Measurements from ENCODE around the gene PLA2R1.

Gene PLA2R1

GRCh38 chr2:160076241-160076640 is 13.8 kb upstream of the PLA2R1 start:
- no peaks in the 10 kb centered on the region; the same call in 1 of the 2 replicates for H3K9me3 ChIP-seq (ENCODE audit: insufficient read depth, low read depth, low read length)

DNA sequence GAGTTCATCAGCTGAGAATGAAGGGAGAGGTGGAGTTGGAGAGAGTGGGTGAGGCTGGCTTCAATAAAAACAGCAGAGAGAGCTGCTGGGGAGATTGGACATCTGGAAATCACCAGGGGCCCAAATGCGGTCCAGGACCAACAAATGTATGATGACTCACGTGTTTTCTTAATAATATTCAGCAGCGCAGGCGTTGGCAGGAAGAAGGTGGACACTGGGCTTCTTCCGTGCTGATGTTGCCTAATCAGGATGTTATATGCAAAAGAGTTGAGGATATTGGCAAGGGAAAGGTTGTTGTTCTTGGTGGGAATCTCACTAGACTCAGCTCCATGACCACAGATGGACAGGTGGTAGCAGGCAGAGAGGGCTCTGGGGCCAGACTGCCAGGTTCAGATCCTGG is 12.8 kb upstream of the PLA2R1 start:
- no peaks in the 10 kb centered on the region for H3K79me2 ChIP-seq (ENCODE audit: insufficient read depth, low read length)
- H3K4me2 ChIP-seq (ENCODE audit: low read depth, low read length, poor library complexity, severe bottlenecking): no peak overlapping the region
- TF ChIP-seq EZH2phosphoT487 (IDR thresholded peaks at IDR 0.05; ENCODE audit: borderline replicate concordance): no peak
- TF ChIP-seq CTCF (conservative IDR thresholded peaks at IDR 0.05; ENCODE audit: low read length): no peak
- no peaks in the 10 kb centered on the region for H3K36me3 ChIP-seq (ENCODE audit: insufficient read depth, low read length)
- no peaks in the 10 kb centered on the region for H4K20me1 ChIP-seq (ENCODE audit: insufficient read depth, low read length, poor library complexity, severe bottlenecking)
- no peak overlapping the region for H2AFZ ChIP-seq (ENCODE audit: low read length)
- H3F3A ChIP-seq (ENCODE audit: low read depth): peaks cover 9% of the 10 kb centered on the region
- no peaks in the 10 kb centered on the region; the same call in 1 of the 2 replicates for H3K9me3 ChIP-seq (ENCODE audit: insufficient read depth, low read depth, low read length)
- peaks cover 29% of the 10 kb centered on the region for H3K4me1 ChIP-seq (ENCODE audit: insufficient read depth, low read length, poor library complexity, severe bottlenecking)
- no peak overlapping the region for H3K4me3 ChIP-seq (ENCODE audit: low read length, poor library complexity, severe bottlenecking)
- H3K9ac ChIP-seq (ENCODE audit: low read depth, low read length, poor library complexity, severe bottlenecking): no peak overlapping the region
- H3K27me3 ChIP-seq (ENCODE audit: insufficient read depth, low read length, poor library complexity, severe bottlenecking): no peaks in the 10 kb centered on the region
- H3K9me2 ChIP-seq (replicated peaks; ENCODE audit: low read depth, low read length): no peaks in the 10 kb centered on the region

More at GRCh38 chr2:160076241-160076640, 13.8 kb upstream of the PLA2R1 start:
- no peak for TF ChIP-seq CTCF (conservative IDR thresholded peaks at IDR 0.05; ENCODE audit: low read length)
- TF ChIP-seq EZH2phosphoT487 (IDR thresholded peaks at IDR 0.05; ENCODE audit: borderline replicate concordance): no peak
- H3K27me3 ChIP-seq (ENCODE audit: insufficient read depth, low read length, poor library complexity, severe bottlenecking): no peaks in the 10 kb centered on the region
- H2AFZ ChIP-seq (ENCODE audit: low read length): peak overlapping the region; percentile 92; the same call in 1 of the 2 replicates
- H3K36me3 ChIP-seq (ENCODE audit: insufficient read depth, low read length): no peaks in the 10 kb centered on the region
- H3K79me2 ChIP-seq (ENCODE audit: insufficient read depth, low read length): no peaks in the 10 kb centered on the region
- no peaks in the 10 kb centered on the region for H4K20me1 ChIP-seq (ENCODE audit: insufficient read depth, low read length, poor library complexity, severe bottlenecking)
- H3F3A ChIP-seq (ENCODE audit: low read depth): peaks cover 9% of the 10 kb centered on the region
- H3K4me3 ChIP-seq (ENCODE audit: low read length, poor library complexity, severe bottlenecking): peak overlapping the region; percentile 71
- peak overlapping the region; percentile 94 for H3K4me2 ChIP-seq (ENCODE audit: low read depth, low read length, poor library complexity, severe bottlenecking)
- H3K9ac ChIP-seq (ENCODE audit: low read depth, low read length, poor library complexity, severe bottlenecking): peak overlapping the region; percentile 78
- peaks cover 29% of the 10 kb centered on the region for H3K4me1 ChIP-seq (ENCODE audit: insufficient read depth, low read length, poor library complexity, severe bottlenecking)
- no peaks in the 10 kb centered on the region for H3K9me2 ChIP-seq (replicated peaks; ENCODE audit: low read depth, low read length)

DNA sequence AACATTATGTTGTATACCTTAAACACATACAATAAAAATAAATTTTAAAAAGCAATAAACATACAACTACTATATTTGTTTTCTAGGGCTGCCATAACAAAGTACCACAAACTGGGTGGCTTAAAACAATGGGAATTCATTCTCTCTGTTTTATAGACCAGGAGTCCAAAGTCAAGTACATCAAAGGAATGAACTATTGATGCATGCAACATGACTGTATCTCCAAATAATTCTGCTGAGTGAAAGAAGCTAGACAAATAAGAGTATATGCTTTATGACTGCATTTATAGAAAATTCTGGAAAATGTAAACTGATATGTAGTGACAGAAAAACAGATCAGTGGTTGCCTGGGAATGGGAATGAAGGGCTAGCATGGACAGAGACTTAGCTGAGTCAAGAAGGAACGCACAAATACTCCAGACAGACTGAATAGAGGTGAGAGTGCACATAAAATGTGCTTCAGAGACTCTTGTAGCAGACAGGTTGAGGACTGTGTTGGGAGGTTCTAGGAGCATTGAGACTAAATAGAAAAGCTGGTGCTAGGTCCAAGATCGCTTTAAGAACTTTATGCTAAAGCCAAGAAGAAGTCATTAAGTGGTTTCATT is 11.0 kb upstream of the PLA2R1 start:
- H3K9me3 ChIP-seq (ENCODE audit: insufficient read depth, low read depth, low read length): peaks cover 4% of the 10 kb centered on the region; the same call in 1 of the 2 replicates
- H3K9ac ChIP-seq (ENCODE audit: low read depth, low read length, poor library complexity, severe bottlenecking): no peak overlapping the region
- no peak for TF ChIP-seq CTCF (conservative IDR thresholded peaks at IDR 0.05; ENCODE audit: low read length)
- no peak overlapping the region for H3K4me3 ChIP-seq (ENCODE audit: low read length, poor library complexity, severe bottlenecking)
- no peak overlapping the region for H2AFZ ChIP-seq (ENCODE audit: low read length)
- H4K20me1 ChIP-seq (ENCODE audit: insufficient read depth, low read length, poor library complexity, severe bottlenecking): no peaks in the 10 kb centered on the region
- H3K27me3 ChIP-seq (ENCODE audit: insufficient read depth, low read length, poor library complexity, severe bottlenecking): no peaks in the 10 kb centered on the region
- H3K9me2 ChIP-seq (replicated peaks; ENCODE audit: low read depth, low read length): no peaks in the 10 kb centered on the region
- no peaks in the 10 kb centered on the region for H3K36me3 ChIP-seq (ENCODE audit: insufficient read depth, low read length)
- no peak overlapping the region for H3K4me2 ChIP-seq (ENCODE audit: low read depth, low read length, poor library complexity, severe bottlenecking)
- H3F3A ChIP-seq (ENCODE audit: low read depth): peaks cover 9% of the 10 kb centered on the region
- H3K79me2 ChIP-seq (ENCODE audit: insufficient read depth, low read length): no peaks in the 10 kb centered on the region
- H3K4me1 ChIP-seq (ENCODE audit: insufficient read depth, low read length, poor library complexity, severe bottlenecking): peaks cover 29% of the 10 kb centered on the region

Measured in Loucy (cell line).